ENCODE data around the gene ALG12. TPM values are rescaled to one million over a fixed set of nuclear protein-coding genes. Genes with fewer than 3 reads are reported as not detected.

The ALG12 gene
- polyA plus RNA-seq, 1 donor from 2014 or later, result 14.3 TPM

DNA sequence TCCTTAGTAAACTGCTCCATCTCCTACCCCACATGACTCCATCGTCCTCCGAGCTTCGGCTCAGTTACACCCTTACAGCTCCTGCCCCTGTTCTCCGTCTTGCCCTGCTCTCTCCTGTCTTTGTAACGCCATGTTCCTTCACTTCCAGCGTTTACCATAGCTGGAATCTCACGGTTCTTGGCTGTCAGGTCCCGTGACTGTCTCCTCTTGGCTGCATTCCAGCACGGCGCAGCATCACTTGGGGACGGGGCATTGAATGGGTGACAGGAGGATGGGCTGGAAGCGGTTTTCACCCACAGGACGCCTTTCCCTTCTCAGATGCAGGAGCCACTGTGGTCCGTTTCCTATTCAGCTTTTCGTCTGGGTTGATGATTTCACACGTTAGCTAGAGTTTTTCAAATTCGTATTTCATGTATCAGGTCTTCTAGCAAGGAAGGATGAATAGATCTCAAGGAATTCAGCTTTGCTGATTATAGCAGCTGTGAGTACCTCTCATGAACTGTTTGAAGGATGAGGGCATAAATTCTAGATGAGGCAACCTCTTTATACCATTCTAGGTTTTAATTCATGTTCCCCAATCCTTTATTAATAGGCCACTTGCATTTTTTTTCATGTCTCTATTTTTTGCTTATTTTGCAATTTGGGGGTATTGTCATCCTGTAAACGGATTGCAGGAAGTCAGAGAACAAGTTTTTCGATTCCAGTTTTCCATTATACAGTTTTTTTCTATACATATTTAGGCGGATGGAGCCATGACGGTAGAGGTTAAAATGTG, 35.5 kb downstream of the ALG12 start:
- H2AFZ ChIP-seq (ENCODE audit: low read depth, low read length), result no peak overlapping the region
- peaks cover 18% of the 10 kb centered on the region for H3K9me3 ChIP-seq (ENCODE audit: low read length)
- H3K4me2 ChIP-seq (ENCODE audit: low read length), result no peak overlapping the region
- no peak overlapping the region for H3K27ac ChIP-seq (ENCODE audit: low read length)
- no peaks in the 10 kb centered on the region for H3F3A ChIP-seq (ENCODE audit: insufficient read depth, low read length, poor library complexity, severe bottlenecking)
- H3K36me3 ChIP-seq (ENCODE audit: insufficient read depth, low read length), result peaks cover 47% of the 10 kb centered on the region
- H3K9ac ChIP-seq (ENCODE audit: low read length), result no peak overlapping the region
- no peak overlapping the region for H3K4me3 ChIP-seq (ENCODE audit: low read length)
- TF ChIP-seq SMC3 (conservative IDR thresholded peaks at IDR 0.05; ENCODE audit: poor library complexity) (no peak), POLR2AphosphoS5 (IDR thresholded peaks at IDR 0.05) (no peak), MXI1 (conservative IDR thresholded peaks at IDR 0.05; ENCODE audit: poor library complexity, severe bottlenecking) (no peak), EZH2 (IDR thresholded peaks at IDR 0.05; ENCODE audit: borderline replicate concordance, insufficient read depth, low read length, poor library complexity, severe bottlenecking) (no peak), EP300 (conservative IDR thresholded peaks at IDR 0.05; ENCODE audit: poor library complexity, severe bottlenecking) (no peak), RAD21 (conservative IDR thresholded peaks at IDR 0.05) (no peak), TAF1 (IDR thresholded peaks at IDR 0.05; ENCODE audit: low read depth) (no peak)
- TF ChIP-seq, protein P1, sequence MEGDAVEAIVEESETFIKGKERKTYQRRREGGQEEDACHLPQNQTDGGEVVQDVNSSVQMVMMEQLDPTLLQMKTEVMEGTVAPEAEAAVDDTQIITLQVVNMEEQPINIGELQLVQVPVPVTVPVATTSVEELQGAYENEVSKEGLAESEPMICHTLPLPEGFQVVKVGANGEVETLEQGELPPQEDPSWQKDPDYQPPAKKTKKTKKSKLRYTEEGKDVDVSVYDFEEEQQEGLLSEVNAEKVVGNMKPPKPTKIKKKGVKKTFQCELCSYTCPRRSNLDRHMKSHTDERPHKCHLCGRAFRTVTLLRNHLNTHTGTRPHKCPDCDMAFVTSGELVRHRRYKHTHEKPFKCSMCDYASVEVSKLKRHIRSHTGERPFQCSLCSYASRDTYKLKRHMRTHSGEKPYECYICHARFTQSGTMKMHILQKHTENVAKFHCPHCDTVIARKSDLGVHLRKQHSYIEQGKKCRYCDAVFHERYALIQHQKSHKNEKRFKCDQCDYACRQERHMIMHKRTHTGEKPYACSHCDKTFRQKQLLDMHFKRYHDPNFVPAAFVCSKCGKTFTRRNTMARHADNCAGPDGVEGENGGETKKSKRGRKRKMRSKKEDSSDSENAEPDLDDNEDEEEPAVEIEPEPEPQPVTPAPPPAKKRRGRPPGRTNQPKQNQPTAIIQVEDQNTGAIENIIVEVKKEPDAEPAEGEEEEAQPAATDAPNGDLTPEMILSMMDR (IDR thresholded peaks at IDR 0.05; ENCODE audit: poor library complexity, severe bottlenecking), result no peak
- TF ChIP-seq, protein P2, sequence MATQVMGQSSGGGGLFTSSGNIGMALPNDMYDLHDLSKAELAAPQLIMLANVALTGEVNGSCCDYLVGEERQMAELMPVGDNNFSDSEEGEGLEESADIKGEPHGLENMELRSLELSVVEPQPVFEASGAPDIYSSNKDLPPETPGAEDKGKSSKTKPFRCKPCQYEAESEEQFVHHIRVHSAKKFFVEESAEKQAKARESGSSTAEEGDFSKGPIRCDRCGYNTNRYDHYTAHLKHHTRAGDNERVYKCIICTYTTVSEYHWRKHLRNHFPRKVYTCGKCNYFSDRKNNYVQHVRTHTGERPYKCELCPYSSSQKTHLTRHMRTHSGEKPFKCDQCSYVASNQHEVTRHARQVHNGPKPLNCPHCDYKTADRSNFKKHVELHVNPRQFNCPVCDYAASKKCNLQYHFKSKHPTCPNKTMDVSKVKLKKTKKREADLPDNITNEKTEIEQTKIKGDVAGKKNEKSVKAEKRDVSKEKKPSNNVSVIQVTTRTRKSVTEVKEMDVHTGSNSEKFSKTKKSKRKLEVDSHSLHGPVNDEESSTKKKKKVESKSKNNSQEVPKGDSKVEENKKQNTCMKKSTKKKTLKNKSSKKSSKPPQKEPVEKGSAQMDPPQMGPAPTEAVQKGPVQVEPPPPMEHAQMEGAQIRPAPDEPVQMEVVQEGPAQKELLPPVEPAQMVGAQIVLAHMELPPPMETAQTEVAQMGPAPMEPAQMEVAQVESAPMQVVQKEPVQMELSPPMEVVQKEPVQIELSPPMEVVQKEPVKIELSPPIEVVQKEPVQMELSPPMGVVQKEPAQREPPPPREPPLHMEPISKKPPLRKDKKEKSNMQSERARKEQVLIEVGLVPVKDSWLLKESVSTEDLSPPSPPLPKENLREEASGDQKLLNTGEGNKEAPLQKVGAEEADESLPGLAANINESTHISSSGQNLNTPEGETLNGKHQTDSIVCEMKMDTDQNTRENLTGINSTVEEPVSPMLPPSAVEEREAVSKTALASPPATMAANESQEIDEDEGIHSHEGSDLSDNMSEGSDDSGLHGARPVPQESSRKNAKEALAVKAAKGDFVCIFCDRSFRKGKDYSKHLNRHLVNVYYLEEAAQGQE (IDR thresholded peaks at IDR 0.05; ENCODE audit: borderline replicate concordance), result no peak
- peaks cover 53% of the 10 kb centered on the region for H3K79me2 ChIP-seq (replicated peaks; ENCODE audit: insufficient read depth, low read length)
- no peaks in the 10 kb centered on the region for H3K9me2 ChIP-seq (ENCODE audit: insufficient read depth, low read length)
- no peaks in the 10 kb centered on the region for H3K27me3 ChIP-seq (ENCODE audit: insufficient read depth, low read depth, low read length)
- H4K20me1 ChIP-seq (ENCODE audit: insufficient read depth), result no peaks in the 10 kb centered on the region

DNA sequence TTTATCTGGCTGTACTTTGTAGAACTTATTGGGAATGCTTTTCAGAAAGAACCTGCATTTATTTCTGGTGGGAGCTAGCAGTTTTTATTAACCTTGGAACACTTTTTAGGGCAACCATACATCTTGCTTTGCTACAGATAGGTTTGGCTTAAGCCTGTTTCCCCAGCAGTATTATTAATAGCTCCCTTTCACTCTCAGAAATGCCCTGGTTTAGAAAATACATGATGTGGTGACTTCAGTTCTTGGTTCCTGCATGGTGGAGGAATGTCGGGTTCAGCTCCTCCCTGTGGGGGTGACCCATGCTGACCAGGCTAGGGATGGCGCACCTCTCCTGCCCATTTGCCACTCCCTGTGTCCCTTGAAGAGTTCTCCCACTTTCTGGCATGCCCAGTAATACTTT, 36.4 kb downstream of the ALG12 start:
- no peaks in the 10 kb centered on the region for H3K27me3 ChIP-seq (ENCODE audit: insufficient read depth, low read depth, low read length)
- H3K79me2 ChIP-seq (replicated peaks; ENCODE audit: insufficient read depth, low read length), result peaks cover 51% of the 10 kb centered on the region
- TF ChIP-seq TAF1 (IDR thresholded peaks at IDR 0.05; ENCODE audit: low read depth) (no peak), EZH2 (IDR thresholded peaks at IDR 0.05; ENCODE audit: borderline replicate concordance, insufficient read depth, low read length, poor library complexity, severe bottlenecking) (no peak), RAD21 (conservative IDR thresholded peaks at IDR 0.05) (no peak), SMC3 (conservative IDR thresholded peaks at IDR 0.05; ENCODE audit: poor library complexity) (no peak), EP300 (conservative IDR thresholded peaks at IDR 0.05; ENCODE audit: poor library complexity, severe bottlenecking) (no peak), POLR2AphosphoS5 (IDR thresholded peaks at IDR 0.05) (no peak), MXI1 (conservative IDR thresholded peaks at IDR 0.05; ENCODE audit: poor library complexity, severe bottlenecking) (no peak)
- TF ChIP-seq, protein P2 (IDR thresholded peaks at IDR 0.05; ENCODE audit: borderline replicate concordance), result no peak
- TF ChIP-seq, protein P1 (IDR thresholded peaks at IDR 0.05; ENCODE audit: poor library complexity, severe bottlenecking), result no peak
- no peak overlapping the region for H3K4me2 ChIP-seq (ENCODE audit: low read length)
- H3K9ac ChIP-seq (ENCODE audit: low read length), result no peak overlapping the region
- no peak overlapping the region for H3K4me3 ChIP-seq (ENCODE audit: low read length)
- no peaks in the 10 kb centered on the region for H3K9me2 ChIP-seq (ENCODE audit: insufficient read depth, low read length)
- H3F3A ChIP-seq (ENCODE audit: insufficient read depth, low read length, poor library complexity, severe bottlenecking), result no peaks in the 10 kb centered on the region
- H3K27ac ChIP-seq (ENCODE audit: low read length), result no peak overlapping the region
- H2AFZ ChIP-seq (ENCODE audit: low read depth, low read length), result no peak overlapping the region
- peaks cover 39% of the 10 kb centered on the region for H3K36me3 ChIP-seq (ENCODE audit: insufficient read depth, low read length)
- peaks cover 18% of the 10 kb centered on the region for H3K9me3 ChIP-seq (ENCODE audit: low read length)
- no peaks in the 10 kb centered on the region for H4K20me1 ChIP-seq (ENCODE audit: insufficient read depth)

Measured in neural cell (in vitro differentiated cells).